ENCODE measurements around the gene GAL.

The GAL gene

GRCh38 chr11:68724293-68724692 is 39.9 kb downstream of the GAL start:
- TF ChIP-seq TAF1 (IDR thresholded peaks at IDR 0.05; ENCODE audit: borderline replicate concordance, insufficient read depth, low read length) (no peak), FOXP2 (optimal IDR thresholded peaks at IDR 0.05; ENCODE audit: borderline replicate concordance, extremely low read depth, extremely low read length, insufficient read depth) (no peak), SIN3A (IDR thresholded peaks at IDR 0.05; ENCODE audit: borderline replicate concordance, insufficient read depth, low read length) (no peak), POLR2AphosphoS5 (IDR thresholded peaks at IDR 0.05; ENCODE audit: low read depth, low read length) (no peak), REST (IDR thresholded peaks at IDR 0.05; ENCODE audit: insufficient read depth in 1 of 2, low read depth in 2 of 2, low read length in 2 of 2) (no peak)

- TF ChIP-seq POLR2AphosphoS5 (IDR thresholded peaks at IDR 0.05; ENCODE audit: low read depth, low read length) (no peak), SIN3A (IDR thresholded peaks at IDR 0.05; ENCODE audit: borderline replicate concordance, insufficient read depth, low read length) (no peak), FOXP2 (optimal IDR thresholded peaks at IDR 0.05; ENCODE audit: borderline replicate concordance, extremely low read depth, extremely low read length, insufficient read depth) (no peak), TAF1 (IDR thresholded peaks at IDR 0.05; ENCODE audit: borderline replicate concordance, insufficient read depth, low read length) (no peak), REST (IDR thresholded peaks at IDR 0.05; ENCODE audit: insufficient read depth in 1 of 2, low read depth in 2 of 2, low read length in 2 of 2) (no peak)
Observed at GRCh38 chr11:68727783-68728182, 43.4 kb downstream of the GAL start.

GRCh38 chr11:68734111-68734510 is 49.8 kb downstream of the GAL start:
- TF ChIP-seq TAF1 (IDR thresholded peaks at IDR 0.05; ENCODE audit: borderline replicate concordance, insufficient read depth, low read length): no peak
- TF ChIP-seq REST (IDR thresholded peaks at IDR 0.05; ENCODE audit: insufficient read depth in 1 of 2, low read depth in 2 of 2, low read length in 2 of 2): no peak
- TF ChIP-seq FOXP2 (optimal IDR thresholded peaks at IDR 0.05; ENCODE audit: borderline replicate concordance, extremely low read depth, extremely low read length, insufficient read depth): no peak
- TF ChIP-seq SIN3A (IDR thresholded peaks at IDR 0.05; ENCODE audit: borderline replicate concordance, insufficient read depth, low read length): no peak
- no peak for TF ChIP-seq POLR2AphosphoS5 (IDR thresholded peaks at IDR 0.05; ENCODE audit: low read depth, low read length)

GRCh38 chr11:68735125-68735524 is 50.8 kb downstream of the GAL start:
- TF ChIP-seq TAF1 (IDR thresholded peaks at IDR 0.05; ENCODE audit: borderline replicate concordance, insufficient read depth, low read length) (no peak), SIN3A (IDR thresholded peaks at IDR 0.05; ENCODE audit: borderline replicate concordance, insufficient read depth, low read length) (no peak), FOXP2 (optimal IDR thresholded peaks at IDR 0.05; ENCODE audit: borderline replicate concordance, extremely low read depth, extremely low read length, insufficient read depth) (no peak), POLR2AphosphoS5 (IDR thresholded peaks at IDR 0.05; ENCODE audit: low read depth, low read length) (no peak), REST (IDR thresholded peaks at IDR 0.05; ENCODE audit: insufficient read depth in 1 of 2, low read depth in 2 of 2, low read length in 2 of 2) (no peak)

- TF ChIP-seq REST (IDR thresholded peaks at IDR 0.05; ENCODE audit: insufficient read depth in 1 of 2, low read depth in 2 of 2, low read length in 2 of 2): no peak
- TF ChIP-seq FOXP2 (optimal IDR thresholded peaks at IDR 0.05; ENCODE audit: borderline replicate concordance, extremely low read depth, extremely low read length, insufficient read depth): no peak
- no peak for TF ChIP-seq TAF1 (IDR thresholded peaks at IDR 0.05; ENCODE audit: borderline replicate concordance, insufficient read depth, low read length)
- TF ChIP-seq SIN3A (IDR thresholded peaks at IDR 0.05; ENCODE audit: borderline replicate concordance, insufficient read depth, low read length): no peak
- no peak for TF ChIP-seq POLR2AphosphoS5 (IDR thresholded peaks at IDR 0.05; ENCODE audit: low read depth, low read length)
Observed at GRCh38 chr11:68735646-68736045, 51.3 kb downstream of the GAL start.
